Parathyroid adenoma (tissue), 2 donors: ENCODE results near the gene ACTRT1.

Experiments used
- H2AFZ ChIP-seq: fragments of 300-600 bp; sonication (generic); one replicate; pipeline ENCODE4 v1.7.0; 2017; ENCODE audit warnings: antibody characterized with exemption, mild to moderate bottlenecking
- H3K27ac ChIP-seq: fragments of 300-600 bp; sonication (generic); one replicate; pipeline ENCODE4 v1.7.0; 2017
- H3K27me3 ChIP-seq: fragments of 300-600 bp; sonication (generic); one replicate; pipeline ENCODE4 v1.7.0; 2017; ENCODE audit warnings: low read length; ENCODE audit not compliant: control insufficient read depth, insufficient read depth
- H3K36me3 ChIP-seq: fragments of 300-600 bp; sonication (generic); one replicate; pipeline ENCODE4 v1.7.0; 2017; ENCODE audit warnings: low read length; ENCODE audit not compliant: control insufficient read depth, insufficient read depth
- H3K4me1 ChIP-seq: fragments of 300-600 bp; sonication (generic); one replicate; pipeline ENCODE4 v1.7.0; 2017; ENCODE audit warnings: control low read depth
- H3K4me2 ChIP-seq: fragments of 300-600 bp; sonication (generic); one replicate; pipeline ENCODE4 v1.7.0; 2017; ENCODE audit warnings: low read length
- H3K4me3 ChIP-seq: fragments of 300-600 bp; sonication (generic); one replicate; pipeline ENCODE4 v1.7.0; 2017; ENCODE audit warnings: low read depth, low read length
- H3K79me2 ChIP-seq: fragments of 300-600 bp; sonication (generic); one replicate; pipeline ENCODE4 v1.7.0; 2017; ENCODE audit warnings: control low read depth
- H3K9ac ChIP-seq: fragments of 300-600 bp; sonication (generic); one replicate; pipeline ENCODE4 v1.7.0; 2017; ENCODE audit warnings: mild to moderate bottlenecking
- H3K9me3 ChIP-seq: fragments of 300-600 bp; sonication (generic); one replicate; pipeline ENCODE4 v1.7.0; 2017; ENCODE audit warnings: low read length; ENCODE audit not compliant: control insufficient read depth
- TF ChIP-seq, protein P1 (sequence below): fragments of 300-600 bp; sonication (generic); IDR thresholded peaks from one replicate; pipeline ENCODE4 v1.7.0; 2017; ENCODE audit warnings: antibody characterized with exemption, mild to moderate bottlenecking
- donor health status: primary hyperparathyroidism.

The ACTRT1 gene

DNA sequence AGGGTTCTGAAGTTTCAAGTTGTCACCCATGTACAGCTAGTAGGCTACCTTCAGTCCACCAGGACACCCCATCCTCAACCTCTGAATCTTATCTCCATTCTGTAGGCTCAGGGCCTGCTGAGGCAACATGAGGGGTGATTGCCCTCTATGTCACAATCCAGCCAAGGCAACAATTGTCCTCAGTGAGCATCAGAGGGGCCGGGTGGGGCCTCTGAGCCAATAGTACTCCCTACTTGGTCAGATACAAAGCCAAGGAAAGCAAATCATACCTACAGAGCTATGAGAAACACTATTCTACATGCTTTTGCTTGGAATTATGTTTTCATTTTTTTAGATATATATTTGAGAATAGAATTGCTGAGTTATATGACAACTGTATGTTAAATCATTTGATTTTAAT, at the start of gene ACTRT1:
ACTRT1 (minus strand) TSS at position 101 of the 400 bp plus-strand sequence. CDS start 197 bp downstream, outside the sequence.
- H3K79me2 ChIP-seq: no peaks in the 10 kb centered on the region
- H3K36me3 ChIP-seq: no peaks in the 10 kb centered on the region
- H3K27ac ChIP-seq: no peak within 1 kb of the TSS
- no peaks in the 10 kb centered on the region for H3K4me1 ChIP-seq
- no peak within 1 kb of the TSS for H3K9ac ChIP-seq
- H3K9me3 ChIP-seq: no peaks in the 10 kb centered on the region
- H3K27me3 ChIP-seq: no peaks in the 10 kb centered on the region
- H2AFZ ChIP-seq: no peak within 1 kb of the TSS
- TF ChIP-seq, protein P1, sequence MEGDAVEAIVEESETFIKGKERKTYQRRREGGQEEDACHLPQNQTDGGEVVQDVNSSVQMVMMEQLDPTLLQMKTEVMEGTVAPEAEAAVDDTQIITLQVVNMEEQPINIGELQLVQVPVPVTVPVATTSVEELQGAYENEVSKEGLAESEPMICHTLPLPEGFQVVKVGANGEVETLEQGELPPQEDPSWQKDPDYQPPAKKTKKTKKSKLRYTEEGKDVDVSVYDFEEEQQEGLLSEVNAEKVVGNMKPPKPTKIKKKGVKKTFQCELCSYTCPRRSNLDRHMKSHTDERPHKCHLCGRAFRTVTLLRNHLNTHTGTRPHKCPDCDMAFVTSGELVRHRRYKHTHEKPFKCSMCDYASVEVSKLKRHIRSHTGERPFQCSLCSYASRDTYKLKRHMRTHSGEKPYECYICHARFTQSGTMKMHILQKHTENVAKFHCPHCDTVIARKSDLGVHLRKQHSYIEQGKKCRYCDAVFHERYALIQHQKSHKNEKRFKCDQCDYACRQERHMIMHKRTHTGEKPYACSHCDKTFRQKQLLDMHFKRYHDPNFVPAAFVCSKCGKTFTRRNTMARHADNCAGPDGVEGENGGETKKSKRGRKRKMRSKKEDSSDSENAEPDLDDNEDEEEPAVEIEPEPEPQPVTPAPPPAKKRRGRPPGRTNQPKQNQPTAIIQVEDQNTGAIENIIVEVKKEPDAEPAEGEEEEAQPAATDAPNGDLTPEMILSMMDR: no peak
- no peak within 1 kb of the TSS for H3K4me3 ChIP-seq
- no peak within 1 kb of the TSS for H3K4me2 ChIP-seq

DNA sequence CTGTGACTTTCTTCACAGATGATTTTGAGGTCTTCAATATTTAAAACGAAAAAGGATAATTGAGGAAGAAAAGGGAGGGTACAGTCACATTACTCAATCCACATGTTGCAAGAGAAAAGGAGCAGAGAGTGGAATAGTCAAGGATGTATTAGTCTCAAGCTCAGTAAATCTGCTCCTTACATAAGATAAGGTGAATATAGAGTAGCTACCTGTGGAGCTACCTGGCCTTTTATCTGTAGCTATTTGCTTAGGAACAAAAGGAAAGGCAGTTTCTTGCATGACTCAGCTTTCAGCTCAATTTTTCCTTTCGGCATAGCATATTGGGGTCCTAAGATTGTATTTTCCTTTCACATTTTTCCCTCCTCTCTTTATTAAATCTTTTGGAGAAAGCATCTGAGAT, 26.3 kb upstream of the ACTRT1 start:
- Histone ChIP-seq H3K79me2 (no peaks in the 10 kb centered on the region), H3K4me1 (no peaks in the 10 kb centered on the region), H3K27ac (no peak overlapping the region), H3K36me3 (no peaks in the 10 kb centered on the region), H3K4me3 (no peak overlapping the region), H3K27me3 (no peaks in the 10 kb centered on the region), H3K9me3 (no peaks in the 10 kb centered on the region), H3K4me2 (no peak overlapping the region), H3K9ac (no peak overlapping the region), H2AFZ (no peak overlapping the region)
- TF ChIP-seq, protein P1: no peak

DNA sequence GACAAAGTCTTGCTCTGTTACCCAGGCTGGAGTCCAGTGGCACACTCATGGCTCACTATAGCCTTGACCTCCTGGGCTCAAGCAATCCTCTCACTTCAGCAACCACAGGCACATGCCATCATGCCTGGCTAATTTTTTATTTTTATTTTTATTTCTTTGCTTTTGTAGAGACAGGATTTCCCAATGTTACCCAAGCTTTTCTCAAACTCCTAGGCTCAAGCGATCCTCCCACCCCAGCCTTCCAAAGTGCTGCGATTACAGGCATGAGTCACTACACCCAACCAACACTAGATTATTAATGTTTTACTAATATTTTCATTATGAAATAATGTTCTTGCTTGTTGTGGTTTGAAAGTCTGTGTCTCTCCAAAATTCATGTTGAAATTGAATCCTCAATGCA, 5.2 kb upstream of the ACTRT1 start:
- Histone ChIP-seq H3K36me3 (no peaks in the 10 kb centered on the region), H3K9ac (no peak overlapping the region), H3K27me3 (no peaks in the 10 kb centered on the region), H3K4me2 (no peak overlapping the region), H3K9me3 (no peaks in the 10 kb centered on the region), H3K4me3 (no peak overlapping the region), H3K4me1 (no peaks in the 10 kb centered on the region), H3K27ac (no peak overlapping the region), H3K79me2 (no peaks in the 10 kb centered on the region), H2AFZ (no peak overlapping the region)
- TF ChIP-seq, protein P1: no peak

DNA sequence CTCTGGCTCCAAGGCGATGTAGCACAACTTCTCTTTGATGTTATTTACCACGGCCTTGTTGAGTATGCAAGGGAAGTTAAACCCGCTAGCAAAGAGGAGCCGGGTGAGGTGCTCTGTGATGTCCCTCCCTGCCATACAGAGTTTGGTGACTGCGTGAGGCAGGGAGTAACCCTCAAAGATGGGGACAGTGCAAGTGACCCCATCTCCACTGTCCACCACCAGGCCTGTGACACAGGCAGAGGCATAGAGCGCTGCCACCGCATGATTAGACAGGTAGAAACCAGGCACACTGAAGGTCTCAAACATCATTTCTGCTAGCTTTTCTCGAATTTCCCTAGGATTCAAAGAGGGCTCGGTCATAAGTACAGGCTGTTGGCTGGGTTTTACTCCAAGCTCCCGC, 677 bp downstream of the ACTRT1 start:
- H3K4me2 ChIP-seq: no peak overlapping the region
- no peak overlapping the region for H3K9ac ChIP-seq
- H3K4me1 ChIP-seq: no peaks in the 10 kb centered on the region
- H3K4me3 ChIP-seq: no peak overlapping the region
- no peaks in the 10 kb centered on the region for H3K9me3 ChIP-seq
- no peaks in the 10 kb centered on the region for H3K79me2 ChIP-seq
- H3K27ac ChIP-seq: no peak overlapping the region
- H3K36me3 ChIP-seq: no peaks in the 10 kb centered on the region
- no peaks in the 10 kb centered on the region for H3K27me3 ChIP-seq
- no peak overlapping the region for H2AFZ ChIP-seq
- TF ChIP-seq, protein P1: no peak

DNA sequence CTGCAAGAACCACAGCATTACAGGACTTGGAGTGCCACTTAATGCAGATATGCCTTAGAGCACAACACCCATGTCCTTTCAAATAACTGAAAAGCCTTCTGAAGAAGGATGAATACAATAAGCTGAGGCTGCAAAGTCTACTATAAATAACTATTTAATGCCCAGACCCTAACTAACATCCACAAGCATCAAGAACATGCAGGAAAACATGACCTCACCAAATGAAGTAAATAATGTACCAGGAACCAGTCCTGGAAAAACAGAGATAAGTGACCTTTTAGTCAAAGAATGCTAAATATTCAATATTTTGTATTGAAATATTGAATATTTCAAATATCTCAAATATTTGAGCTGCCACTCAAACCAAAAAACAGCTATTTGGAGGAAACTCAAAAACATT, 16.9 kb downstream of the ACTRT1 start:
- Histone ChIP-seq H3K4me1 (no peaks in the 10 kb centered on the region), H3K9ac (no peak overlapping the region), H3K27me3 (no peaks in the 10 kb centered on the region), H3K27ac (no peak overlapping the region), H3K79me2 (no peaks in the 10 kb centered on the region), H3K4me3 (no peak overlapping the region), H3K9me3 (no peaks in the 10 kb centered on the region), H2AFZ (no peak overlapping the region), H3K4me2 (no peak overlapping the region), H3K36me3 (no peaks in the 10 kb centered on the region)
- TF ChIP-seq, protein P1: no peak
